ENCODE data around the gene DEPDC7.

DNA sequence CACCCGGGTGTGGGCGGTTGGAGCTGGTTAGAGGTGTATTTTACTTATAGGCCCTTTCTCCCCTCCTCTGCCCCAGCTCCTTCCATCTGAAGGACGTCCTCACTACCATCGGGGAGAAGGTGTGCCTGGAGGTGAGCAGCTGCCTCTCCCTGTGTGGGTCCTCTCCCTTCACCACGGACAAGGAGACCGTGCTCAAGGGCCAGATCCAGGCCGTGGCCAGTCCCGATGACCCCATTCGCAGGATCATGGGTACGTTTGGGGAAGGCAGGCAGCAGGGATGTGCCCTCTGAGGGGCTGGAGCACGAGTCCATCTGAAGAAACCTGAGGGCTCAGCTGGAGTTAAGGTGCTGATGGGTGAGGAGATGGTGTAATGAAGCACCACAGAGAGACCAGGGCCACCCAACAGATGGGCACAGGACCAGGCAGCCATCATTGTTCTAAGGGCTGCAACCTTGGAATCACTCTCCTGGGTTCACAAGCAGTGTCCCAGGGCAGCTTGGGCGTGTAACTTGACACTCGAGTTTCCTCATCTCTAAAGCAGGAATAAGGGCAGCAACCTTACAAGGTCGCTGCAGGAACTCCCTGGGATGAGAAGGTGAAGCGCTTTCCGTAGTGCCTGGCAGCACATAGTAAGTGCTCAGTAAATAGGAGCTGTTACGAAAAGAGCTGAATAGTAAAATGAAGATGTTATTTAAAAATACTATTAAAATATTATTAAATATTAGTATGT, 53.1 kb downstream of the DEPDC7 start:
- no peak for TF ChIP-seq POLR2AphosphoS5 (IDR thresholded peaks at IDR 0.05; ENCODE audit: low read depth)
- TF ChIP-seq, protein P1, sequence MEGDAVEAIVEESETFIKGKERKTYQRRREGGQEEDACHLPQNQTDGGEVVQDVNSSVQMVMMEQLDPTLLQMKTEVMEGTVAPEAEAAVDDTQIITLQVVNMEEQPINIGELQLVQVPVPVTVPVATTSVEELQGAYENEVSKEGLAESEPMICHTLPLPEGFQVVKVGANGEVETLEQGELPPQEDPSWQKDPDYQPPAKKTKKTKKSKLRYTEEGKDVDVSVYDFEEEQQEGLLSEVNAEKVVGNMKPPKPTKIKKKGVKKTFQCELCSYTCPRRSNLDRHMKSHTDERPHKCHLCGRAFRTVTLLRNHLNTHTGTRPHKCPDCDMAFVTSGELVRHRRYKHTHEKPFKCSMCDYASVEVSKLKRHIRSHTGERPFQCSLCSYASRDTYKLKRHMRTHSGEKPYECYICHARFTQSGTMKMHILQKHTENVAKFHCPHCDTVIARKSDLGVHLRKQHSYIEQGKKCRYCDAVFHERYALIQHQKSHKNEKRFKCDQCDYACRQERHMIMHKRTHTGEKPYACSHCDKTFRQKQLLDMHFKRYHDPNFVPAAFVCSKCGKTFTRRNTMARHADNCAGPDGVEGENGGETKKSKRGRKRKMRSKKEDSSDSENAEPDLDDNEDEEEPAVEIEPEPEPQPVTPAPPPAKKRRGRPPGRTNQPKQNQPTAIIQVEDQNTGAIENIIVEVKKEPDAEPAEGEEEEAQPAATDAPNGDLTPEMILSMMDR (conservative IDR thresholded peaks at IDR 0.05; ENCODE audit: low read depth in 2 of 2): no peak
- TF ChIP-seq JUNB (IDR thresholded peaks at IDR 0.05; ENCODE audit: unreplicated experiment): no peak
- TF ChIP-seq, protein P2, sequence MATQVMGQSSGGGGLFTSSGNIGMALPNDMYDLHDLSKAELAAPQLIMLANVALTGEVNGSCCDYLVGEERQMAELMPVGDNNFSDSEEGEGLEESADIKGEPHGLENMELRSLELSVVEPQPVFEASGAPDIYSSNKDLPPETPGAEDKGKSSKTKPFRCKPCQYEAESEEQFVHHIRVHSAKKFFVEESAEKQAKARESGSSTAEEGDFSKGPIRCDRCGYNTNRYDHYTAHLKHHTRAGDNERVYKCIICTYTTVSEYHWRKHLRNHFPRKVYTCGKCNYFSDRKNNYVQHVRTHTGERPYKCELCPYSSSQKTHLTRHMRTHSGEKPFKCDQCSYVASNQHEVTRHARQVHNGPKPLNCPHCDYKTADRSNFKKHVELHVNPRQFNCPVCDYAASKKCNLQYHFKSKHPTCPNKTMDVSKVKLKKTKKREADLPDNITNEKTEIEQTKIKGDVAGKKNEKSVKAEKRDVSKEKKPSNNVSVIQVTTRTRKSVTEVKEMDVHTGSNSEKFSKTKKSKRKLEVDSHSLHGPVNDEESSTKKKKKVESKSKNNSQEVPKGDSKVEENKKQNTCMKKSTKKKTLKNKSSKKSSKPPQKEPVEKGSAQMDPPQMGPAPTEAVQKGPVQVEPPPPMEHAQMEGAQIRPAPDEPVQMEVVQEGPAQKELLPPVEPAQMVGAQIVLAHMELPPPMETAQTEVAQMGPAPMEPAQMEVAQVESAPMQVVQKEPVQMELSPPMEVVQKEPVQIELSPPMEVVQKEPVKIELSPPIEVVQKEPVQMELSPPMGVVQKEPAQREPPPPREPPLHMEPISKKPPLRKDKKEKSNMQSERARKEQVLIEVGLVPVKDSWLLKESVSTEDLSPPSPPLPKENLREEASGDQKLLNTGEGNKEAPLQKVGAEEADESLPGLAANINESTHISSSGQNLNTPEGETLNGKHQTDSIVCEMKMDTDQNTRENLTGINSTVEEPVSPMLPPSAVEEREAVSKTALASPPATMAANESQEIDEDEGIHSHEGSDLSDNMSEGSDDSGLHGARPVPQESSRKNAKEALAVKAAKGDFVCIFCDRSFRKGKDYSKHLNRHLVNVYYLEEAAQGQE (IDR thresholded peaks at IDR 0.05; ENCODE audit: unreplicated experiment): no peak
- TF ChIP-seq EZH2 (IDR thresholded peaks at IDR 0.05; ENCODE audit: low read depth, unreplicated experiment): no peak
- no peak for TF ChIP-seq EZH2phosphoT487 (IDR thresholded peaks at IDR 0.05; ENCODE audit: unreplicated experiment)
- TF ChIP-seq CREB1 (CRISPR knock-in tag; IDR thresholded peaks at IDR 0.05; ENCODE audit: low read depth): no peak
